Cerebellar nuclear complex (tissue), 1 donor: ENCODE data around the gene FBP2.
"Not testable (repeated sequence)": the region's sequence is repeated elsewhere in the genome, so short reads cannot be mapped to it uniquely, and the experiment has no call there.

Experiments used
- DNase-seq, 2 experiments: peaks; one replicate each; lab custom pipeline; 2025; lab: John Stamatoyannopoulos, UW

The FBP2 gene

GRCh38 chr9:94606646-94607422 is 13.2 kb upstream of the FBP2 start:
- no peak for DNase-seq

- DNase-seq: no peak
Measured at GRCh38 chr9:94603259-94604160, 9.9 kb upstream of the FBP2 start.

GRCh38 chr9:94602666-94603065 is 9.0 kb upstream of the FBP2 start:
- no peak for DNase-seq

GRCh38 chr9:94600715-94601114 is 7.1 kb upstream of the FBP2 start:
- DNase-seq: no peak

- DNase-seq: no peak
Measured at GRCh38 chr9:94600258-94600657, 6.6 kb upstream of the FBP2 start.

GRCh38 chr9:94599102-94599501 is 5.5 kb upstream of the FBP2 start:
- DNase-seq: no peak

GRCh38 chr9:94592683-94593082 is 941 bp downstream of the FBP2 start:
- not testable (repeated sequence) for DNase-seq

- DNase-seq: no peak
Measured at GRCh38 chr9:94591876-94592275, 1.7 kb downstream of the FBP2 start.

GRCh38 chr9:94591046-94591545 is 2.5 kb downstream of the FBP2 start:
- DNase-seq: not testable (repeated sequence)

- DNase-seq: no peak
Measured at GRCh38 chr9:94588681-94589080, 4.9 kb downstream of the FBP2 start.

GRCh38 chr9:94586814-94587213 is 6.8 kb downstream of the FBP2 start:
- no peak for DNase-seq

- no peak for DNase-seq
Measured at GRCh38 chr9:94586316-94586715, 7.3 kb downstream of the FBP2 start.

GRCh38 chr9:94584555-94584954 is 9.1 kb downstream of the FBP2 start:
- no peak for DNase-seq

- no peak for DNase-seq
Measured at GRCh38 chr9:94581728-94582127, 11.9 kb downstream of the FBP2 start.

GRCh38 chr9:94577571-94577970 is 16.1 kb downstream of the FBP2 start:
- no peak for DNase-seq

- no peak for DNase-seq
Measured at GRCh38 chr9:94577036-94577435, 16.6 kb downstream of the FBP2 start.

GRCh38 chr9:94576131-94576530 is 17.5 kb downstream of the FBP2 start:
- DNase-seq: no peak

GRCh38 chr9:94568972-94569712 is 24.5 kb downstream of the FBP2 start:
- DNase-seq: no peak

GRCh38 chr9:94568250-94568889 is 25.3 kb downstream of the FBP2 start:
- no peak for DNase-seq

GRCh38 chr9:94567271-94567670 is 26.4 kb downstream of the FBP2 start:
- DNase-seq: no peak

GRCh38 chr9:94566550-94566949 is 27.1 kb downstream of the FBP2 start:
- DNase-seq: no peak

GRCh38 chr9:94564279-94564678 is 29.3 kb downstream of the FBP2 start:
- not testable (repeated sequence) for DNase-seq
